KMS-11 (cell line): ENCODE data around the gene TRIM24.
A peak's percentile ranks its signal among the peaks of the same experiment; 100 is the strongest.
"Not testable (repeated sequence)": the region's sequence is repeated elsewhere in the genome, so short reads cannot be mapped to it uniquely, and the experiment has no call there.

Experiments
- H2AFZ ChIP-seq: fragments of 200-600 bp; sonication (generic); 2 replicates; pipeline ENCODE4 v1.6.1; 2016; ENCODE audit warnings: antibody characterized with exemption, mixed run types, low read depth
- H3K27ac ChIP-seq: fragments of 200-600 bp; sonication (generic); 2 replicates; pipeline ENCODE4 v1.6.1; 2016; ENCODE audit warnings: mild to moderate bottlenecking, mixed run types
- H3K27me3 ChIP-seq: fragments of 200-600 bp; sonication (generic); 2 replicates; pipeline ENCODE4 v1.6.1; 2017; ENCODE audit warnings: mild to moderate bottlenecking, low read depth, mixed run types, moderate library complexity; ENCODE audit not compliant: insufficient read depth
- H3K36me3 ChIP-seq: fragments of 200-600 bp; sonication (generic); 2 replicates; pipeline ENCODE4 v1.6.1; 2017; ENCODE audit warnings: mild to moderate bottlenecking, mixed run types; ENCODE audit not compliant: insufficient read depth
- H3K4me1 ChIP-seq: fragments of 200-600 bp; sonication (generic); 2 replicates; pipeline ENCODE4 v1.6.1; 2016; ENCODE audit warnings: mild to moderate bottlenecking, low read depth, mixed run types; ENCODE audit not compliant: poor library complexity, severe bottlenecking
- H3K4me2 ChIP-seq: fragments of 200-600 bp; sonication (generic); 2 replicates; pipeline ENCODE4 v1.7.0; 2016; ENCODE audit warnings: mild to moderate bottlenecking, mixed run types
- H3K4me3 ChIP-seq: fragments of 200-600 bp; sonication (generic); IDR thresholded peaks from 2 replicates; pipeline ENCODE4 v1.6.1; 2017; ENCODE audit warnings: low read depth, low read length, mixed read lengths; ENCODE audit not compliant: insufficient read depth
- H3K79me2 ChIP-seq: fragments of 200-600 bp; sonication (generic); 2 replicates; pipeline ENCODE4 v1.6.1; 2016; ENCODE audit warnings: low read depth, mixed run types; ENCODE audit not compliant: insufficient read depth
- H3K9ac ChIP-seq: fragments of 200-600 bp; sonication (generic); 2 replicates; pipeline ENCODE4 v1.6.1; 2016; ENCODE audit warnings: mild to moderate bottlenecking, mixed run types
- H4K20me1 ChIP-seq: fragments of 200-600 bp; sonication (generic); 2 replicates; pipeline ENCODE4 v1.6.1; 2016; ENCODE audit warnings: mild to moderate bottlenecking, mixed run types; ENCODE audit not compliant: insufficient read depth
- TF ChIP-seq, protein P1 (sequence below): fragments of 200-600 bp; sonication (generic); conservative IDR thresholded peaks from 2 replicates; pipeline ENCODE4 v1.6.1; 2017; ENCODE audit warnings: low read depth, mild to moderate bottlenecking, antibody characterized with exemption, low read length, moderate library complexity, mixed read lengths

The TRIM24 gene

GRCh38 chr7:138458576-138459412 lies 1.3 kb upstream of the TRIM24 start:
- peaks cover 3% of the 10 kb centered on the region; the same call in 1 of the 2 replicates for H4K20me1 ChIP-seq
- no peak overlapping the region for H3K9ac ChIP-seq
- H3K79me2 ChIP-seq: peaks cover 28% of the 10 kb centered on the region
- TF ChIP-seq, protein P1, sequence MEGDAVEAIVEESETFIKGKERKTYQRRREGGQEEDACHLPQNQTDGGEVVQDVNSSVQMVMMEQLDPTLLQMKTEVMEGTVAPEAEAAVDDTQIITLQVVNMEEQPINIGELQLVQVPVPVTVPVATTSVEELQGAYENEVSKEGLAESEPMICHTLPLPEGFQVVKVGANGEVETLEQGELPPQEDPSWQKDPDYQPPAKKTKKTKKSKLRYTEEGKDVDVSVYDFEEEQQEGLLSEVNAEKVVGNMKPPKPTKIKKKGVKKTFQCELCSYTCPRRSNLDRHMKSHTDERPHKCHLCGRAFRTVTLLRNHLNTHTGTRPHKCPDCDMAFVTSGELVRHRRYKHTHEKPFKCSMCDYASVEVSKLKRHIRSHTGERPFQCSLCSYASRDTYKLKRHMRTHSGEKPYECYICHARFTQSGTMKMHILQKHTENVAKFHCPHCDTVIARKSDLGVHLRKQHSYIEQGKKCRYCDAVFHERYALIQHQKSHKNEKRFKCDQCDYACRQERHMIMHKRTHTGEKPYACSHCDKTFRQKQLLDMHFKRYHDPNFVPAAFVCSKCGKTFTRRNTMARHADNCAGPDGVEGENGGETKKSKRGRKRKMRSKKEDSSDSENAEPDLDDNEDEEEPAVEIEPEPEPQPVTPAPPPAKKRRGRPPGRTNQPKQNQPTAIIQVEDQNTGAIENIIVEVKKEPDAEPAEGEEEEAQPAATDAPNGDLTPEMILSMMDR: no peak
- H3K4me2 ChIP-seq: no peak overlapping the region
- H3K4me3 ChIP-seq: no peak overlapping the region
- peaks cover 15% of the 10 kb centered on the region for H3K4me1 ChIP-seq
- H2AFZ ChIP-seq: no peak overlapping the region
- H3K36me3 ChIP-seq: no peaks in the 10 kb centered on the region
- H3K27ac ChIP-seq: no peak overlapping the region
- no peaks in the 10 kb centered on the region for H3K27me3 ChIP-seq

- Histone ChIP-seq H3K27ac (no peak overlapping the region), H2AFZ (peak overlapping the region; percentile 70), H3K4me2 (peak overlapping the region; percentile 84), H3K9ac (no peak overlapping the region), H3K79me2 (peaks cover 36% of the 10 kb centered on the region), H3K36me3 (no peaks in the 10 kb centered on the region), H3K4me1 (peaks cover 16% of the 10 kb centered on the region), H4K20me1 (peaks cover 3% of the 10 kb centered on the region; the same call in 1 of the 2 replicates), H3K27me3 (no peaks in the 10 kb centered on the region), H3K4me3 (no peak overlapping the region)
- TF ChIP-seq, protein P1: peak; percentile 62
Measured at GRCh38 chr7:138459413-138460175, 465 bp upstream of the TRIM24 start.

- TF ChIP-seq, protein P1: no peak
- Histone ChIP-seq H4K20me1 (peaks cover 3% of the 10 kb centered on the region; the same call in 1 of the 2 replicates), H3K79me2 (peaks cover 50% of the 10 kb centered on the region), H3K4me1 (peaks cover 26% of the 10 kb centered on the region), H3K9ac (peak overlapping the region; percentile 84), H3K36me3 (no peaks in the 10 kb centered on the region), H3K27ac (peak overlapping the region; percentile 90), H3K4me3 (no peak overlapping the region), H2AFZ (peak overlapping the region; percentile 74), H3K4me2 (peak overlapping the region; percentile 100), H3K27me3 (no peaks in the 10 kb centered on the region)
Measured at GRCh38 chr7:138460649-138461607, 869 bp downstream of the TRIM24 start.

- not testable (repeated sequence) for H3K4me2 ChIP-seq, H3K36me3 ChIP-seq, H3K27me3 ChIP-seq, H3K4me3 ChIP-seq, H3K27ac ChIP-seq, H3K9ac ChIP-seq, H4K20me1 ChIP-seq, H2AFZ ChIP-seq
- Histone ChIP-seq H3K79me2 (peaks cover 73% of the 10 kb centered on the region), H3K4me1 (peaks cover 37% of the 10 kb centered on the region)
Measured at GRCh38 chr7:138463291-138463618, 3.2 kb downstream of the TRIM24 start.
